GM06990 (cell line): Measurements from ENCODE around the gene AFF3.
"Not testable (repeated sequence)": the region's sequence is repeated elsewhere in the genome, so short reads cannot be mapped to it uniquely, and the experiment has no call there.

ENCODE experiments used
- DNase-seq: peaks from one replicate; pipeline ENCODE4 v3.0.0-alpha.2; 2011; ENCODE audit not compliant: insufficient read length; ENCODE audit errors: extremely low read depth
- H3K27me3 ChIP-seq: replicated peaks from 2 replicates; pipeline ENCODE4 v1.6.0; 2011; ENCODE audit warnings: low read length; ENCODE audit not compliant: control insufficient read depth, insufficient read depth
- H3K36me3 ChIP-seq: 2 replicates; pipeline ENCODE4 v1.5.1; 2011; ENCODE audit warnings: low read length; ENCODE audit not compliant: control insufficient read depth, insufficient read depth
- H3K4me3 ChIP-seq: replicated peaks from 2 replicates; pipeline ENCODE4 v1.5.1; 2011; ENCODE audit warnings: low read depth, mild to moderate bottlenecking, control low read depth, low read length
- CTCF ChIP-seq: IDR thresholded peaks from 2 replicates; pipeline ENCODE4 v1.5.1; 2011; ENCODE audit warnings: low read length, control low read depth, mild to moderate bottlenecking, inconsistent platforms; ENCODE audit not compliant: insufficient read depth, poor library complexity, severe bottlenecking

AFF3 gene

GRCh38 chr2:100083421-100084216, 58.8 kb downstream of the AFF3 start:
- not testable (repeated sequence) for H3K4me3 ChIP-seq, DNase-seq, H3K27me3 ChIP-seq, H3K36me3 ChIP-seq

GRCh38 chr2:100082302-100082978, 60.0 kb downstream of the AFF3 start:
- H3K36me3 ChIP-seq, H3K4me3 ChIP-seq, H3K27me3 ChIP-seq, DNase-seq: not testable (repeated sequence)

DNA sequence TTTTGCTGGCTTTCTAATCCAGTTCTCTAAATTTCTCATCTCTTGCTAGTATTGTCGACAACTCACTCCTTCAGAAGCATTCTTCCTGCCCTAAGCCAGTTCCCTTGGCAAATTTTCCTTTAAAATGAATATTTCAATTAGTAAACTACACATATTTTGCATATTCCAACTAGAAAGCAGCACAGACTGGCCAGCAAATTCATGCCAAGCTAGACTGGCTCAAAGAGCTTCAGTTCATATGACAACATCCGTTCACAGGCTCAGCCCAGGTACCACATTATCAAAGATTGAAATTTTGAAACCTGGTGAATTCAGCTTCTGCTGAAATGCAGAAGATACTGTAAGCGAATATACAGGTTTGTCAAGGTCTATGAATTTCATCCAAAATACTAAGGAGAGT, 64.5 kb downstream of the AFF3 start:
- H3K4me3 ChIP-seq: no peak overlapping the region
- no peaks in the 10 kb centered on the region for H3K27me3 ChIP-seq
- no peaks in the 10 kb centered on the region for H3K36me3 ChIP-seq
- DNase-seq: no peak
- TF ChIP-seq CTCF: no peak

DNA sequence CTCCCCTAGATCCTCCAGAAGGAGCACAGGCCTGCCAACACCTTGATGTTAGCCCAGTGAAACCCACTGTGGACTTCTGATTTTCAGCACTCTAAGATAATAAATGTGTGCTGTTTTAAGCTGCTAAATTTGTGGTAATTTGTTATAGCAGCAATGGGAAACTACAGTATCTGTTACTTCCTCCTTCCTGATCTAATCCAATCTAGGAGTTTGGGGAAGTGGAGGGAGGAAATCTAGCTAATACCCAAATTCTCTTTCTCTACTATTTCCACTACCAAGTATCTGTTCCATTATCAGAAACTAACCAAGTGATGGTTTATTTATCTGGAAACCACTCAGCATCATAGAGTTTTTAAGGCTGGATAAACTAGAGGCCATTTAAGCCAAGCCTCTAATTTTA, 64.9 kb downstream of the AFF3 start:
- no peak for DNase-seq
- no peak for TF ChIP-seq CTCF
- H3K27me3 ChIP-seq: no peaks in the 10 kb centered on the region
- no peak overlapping the region for H3K4me3 ChIP-seq
- no peaks in the 10 kb centered on the region for H3K36me3 ChIP-seq

GRCh38 chr2:100075532-100075931, 66.9 kb downstream of the AFF3 start:
- H3K36me3 ChIP-seq: no peaks in the 10 kb centered on the region
- no peak for DNase-seq
- no peaks in the 10 kb centered on the region for H3K27me3 ChIP-seq
- no peak for TF ChIP-seq CTCF
- no peak overlapping the region for H3K4me3 ChIP-seq

DNA sequence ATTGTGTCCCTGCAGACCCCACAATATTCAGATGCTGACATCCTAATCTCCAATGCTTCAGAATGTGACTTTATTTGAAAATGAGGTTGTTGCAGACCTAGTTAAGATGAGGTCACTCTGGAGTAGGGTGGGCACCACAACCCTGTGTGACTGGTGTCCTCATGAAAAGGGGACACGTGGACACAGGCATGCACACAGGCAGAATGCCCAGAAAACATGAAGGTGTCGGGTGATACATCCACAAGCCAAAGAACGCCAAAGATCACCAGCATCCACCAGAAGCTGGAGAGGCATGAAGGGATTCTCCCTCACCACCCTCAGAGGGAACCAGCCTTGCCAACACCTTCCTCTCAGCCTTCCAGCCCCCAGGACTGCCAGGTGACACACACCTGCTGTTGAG, 69.3 kb downstream of the AFF3 start:
- no peak for DNase-seq
- no peaks in the 10 kb centered on the region for H3K36me3 ChIP-seq
- H3K4me3 ChIP-seq: no peak overlapping the region
- no peak for TF ChIP-seq CTCF
- H3K27me3 ChIP-seq: no peaks in the 10 kb centered on the region

GRCh38 chr2:100072503-100072902, 69.9 kb downstream of the AFF3 start:
- no peak for TF ChIP-seq CTCF
- no peak overlapping the region for H3K4me3 ChIP-seq
- H3K36me3 ChIP-seq: no peaks in the 10 kb centered on the region
- DNase-seq: no peak
- no peaks in the 10 kb centered on the region for H3K27me3 ChIP-seq
